ENCODE data around the gene TIAM2.

The TIAM2 gene

GRCh38 chr6:155187106-155187505 lies 192.0 kb downstream of the TIAM2 start:
- H3K36me3 ChIP-seq, result peaks cover 59% of the 10 kb centered on the region
- H3K27ac ChIP-seq, result no peak overlapping the region

GRCh38 chr6:155187994-155188706 lies 193.0 kb downstream of the TIAM2 start:
- Histone ChIP-seq H3K27ac (no peak overlapping the region), H3K36me3 (peaks cover 53% of the 10 kb centered on the region), H3K27me3 (ENCODE audit: insufficient read depth, low read depth, severe bottlenecking) (no peaks in the 10 kb centered on the region), H3K4me3 (ENCODE audit: low read depth, low read length) (no peak overlapping the region), H3K9me3 (ENCODE audit: severe bottlenecking) (no peaks in the 10 kb centered on the region)
- no peak for TF ChIP-seq CTCF (IDR thresholded peaks at IDR 0.05; ENCODE audit: low read depth, low read length)
- DNase-seq, result no peak

More at GRCh38 chr6:155187106-155187505, 192.0 kb downstream of the TIAM2 start:
- Histone ChIP-seq H3K9me3 (ENCODE audit: severe bottlenecking) (no peaks in the 10 kb centered on the region), H3K27me3 (ENCODE audit: insufficient read depth, low read depth, severe bottlenecking) (no peaks in the 10 kb centered on the region), H3K4me3 (ENCODE audit: low read depth, low read length) (no peak overlapping the region)
- no peak for TF ChIP-seq CTCF (IDR thresholded peaks at IDR 0.05; ENCODE audit: low read depth, low read length)
- DNase-seq, result no peak

GRCh38 chr6:155188707-155189496 lies 193.8 kb downstream of the TIAM2 start:
- no peak overlapping the region for H3K4me3 ChIP-seq (ENCODE audit: low read depth, low read length)
- DNase-seq, result no peak
- TF ChIP-seq CTCF (IDR thresholded peaks at IDR 0.05; ENCODE audit: low read depth, low read length), result no peak
- no peak overlapping the region for H3K27ac ChIP-seq
- no peaks in the 10 kb centered on the region for H3K27me3 ChIP-seq (ENCODE audit: insufficient read depth, low read depth, severe bottlenecking)
- no peaks in the 10 kb centered on the region for H3K9me3 ChIP-seq (ENCODE audit: severe bottlenecking)
- peaks cover 49% of the 10 kb centered on the region for H3K36me3 ChIP-seq

- Histone ChIP-seq H3K36me3 (peaks cover 37% of the 10 kb centered on the region), H3K9me3 (ENCODE audit: severe bottlenecking) (no peaks in the 10 kb centered on the region), H3K27me3 (ENCODE audit: insufficient read depth, low read depth, severe bottlenecking) (no peaks in the 10 kb centered on the region), H3K4me3 (ENCODE audit: low read depth, low read length) (no peak overlapping the region), H3K27ac (no peak overlapping the region)
- TF ChIP-seq CTCF (IDR thresholded peaks at IDR 0.05; ENCODE audit: low read depth, low read length), result no peak
- no peak for DNase-seq
Measured at GRCh38 chr6:155190677-155191076, 195.6 kb downstream of the TIAM2 start.

GRCh38 chr6:155193526-155193925 lies 198.4 kb downstream of the TIAM2 start:
- no peak for TF ChIP-seq CTCF (IDR thresholded peaks at IDR 0.05; ENCODE audit: low read depth, low read length)
- H3K4me3 ChIP-seq (ENCODE audit: low read depth, low read length), result no peak overlapping the region
- no peak overlapping the region for H3K27ac ChIP-seq
- H3K27me3 ChIP-seq (ENCODE audit: insufficient read depth, low read depth, severe bottlenecking), result no peaks in the 10 kb centered on the region
- H3K9me3 ChIP-seq (ENCODE audit: severe bottlenecking), result no peaks in the 10 kb centered on the region
- H3K36me3 ChIP-seq, result peaks cover 25% of the 10 kb centered on the region
- DNase-seq, result no peak

Data from WERI-Rb-1 (cell line).